AG09319 (cell line): ENCODE results near the gene CLASRP.

ENCODE experiments used
- DNase-seq: peaks from one replicate; pipeline ENCODE4 v3.0.0-alpha.2; 2010; ENCODE audit warnings: low read depth; ENCODE audit errors: extremely low read depth
- CTCF ChIP-seq: IDR thresholded peaks from 2 replicates; pipeline ENCODE4 v1.5.1; 2011; ENCODE audit warnings: low read depth, mild to moderate bottlenecking, inconsistent platforms, low read length, moderate library complexity

The CLASRP gene

DNA sequence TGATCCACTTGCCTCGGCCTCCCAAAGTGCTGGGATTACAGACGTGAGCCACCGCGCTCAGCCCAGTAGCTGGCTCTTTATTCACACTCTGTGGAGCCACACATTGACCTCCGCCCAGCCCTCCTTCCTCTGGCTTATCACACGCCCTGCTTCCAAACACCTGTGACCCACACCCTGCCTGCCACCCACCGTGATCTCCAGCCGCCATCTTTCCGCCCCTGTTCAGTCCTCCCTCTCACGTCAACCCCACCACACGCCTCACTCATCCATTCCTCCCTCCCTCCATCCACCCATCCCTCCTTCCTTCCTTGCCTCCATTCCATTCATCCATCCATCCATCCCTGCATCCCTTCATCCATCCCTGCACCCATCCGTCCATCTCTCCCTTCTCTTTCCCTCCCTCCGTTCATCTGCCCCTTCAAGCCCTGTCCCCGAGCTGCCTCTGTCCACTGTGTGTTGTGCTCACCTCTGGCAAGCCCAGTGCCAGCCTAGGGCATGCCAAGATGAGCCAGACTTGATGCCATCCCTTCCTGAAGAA is 19.8 kb downstream of the CLASRP start:
- DNase-seq, result no peak
- no peak for TF ChIP-seq CTCF

DNA sequence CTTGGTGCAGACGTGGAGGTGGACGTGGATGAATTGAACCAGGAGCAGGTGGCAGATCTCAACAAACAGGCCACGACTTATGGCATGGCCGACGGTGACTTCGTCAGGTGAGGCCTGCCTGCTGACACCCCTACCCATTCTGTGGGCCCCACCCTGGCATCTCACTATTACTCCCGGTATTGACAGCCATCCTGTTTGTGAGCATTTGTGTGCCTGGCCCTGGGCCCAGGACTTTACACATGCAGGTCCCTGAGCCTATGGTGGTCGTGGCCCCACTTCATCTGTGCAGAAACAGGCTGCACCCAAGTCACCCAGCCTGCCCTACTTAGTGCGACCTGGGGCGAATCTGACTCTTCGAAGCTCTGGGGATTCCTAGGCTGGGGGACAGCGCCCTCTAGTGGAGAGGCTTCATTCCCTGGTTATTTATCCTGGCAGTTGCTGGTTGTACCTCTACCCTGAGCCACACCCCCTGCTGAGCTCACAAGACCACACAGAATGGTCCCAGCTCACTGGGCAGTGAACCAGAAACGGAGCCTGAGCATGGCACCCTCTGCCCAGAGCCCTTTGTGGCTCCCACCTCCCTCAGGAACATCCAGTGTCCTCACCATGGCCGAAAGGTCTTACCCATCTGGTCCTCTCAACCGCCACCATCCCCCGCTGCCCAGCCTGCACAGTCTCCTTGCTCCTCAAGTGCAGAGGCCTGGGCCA is 20.6 kb downstream of the CLASRP start:
- peak; percentile 82 for TF ChIP-seq CTCF
- DNase-seq, result peak; percentile 24

GRCh38 chr19:45061965-45062364 is 23.1 kb downstream of the CLASRP start:
- DNase-seq, result no peak
- TF ChIP-seq CTCF, result no peak

DNA sequence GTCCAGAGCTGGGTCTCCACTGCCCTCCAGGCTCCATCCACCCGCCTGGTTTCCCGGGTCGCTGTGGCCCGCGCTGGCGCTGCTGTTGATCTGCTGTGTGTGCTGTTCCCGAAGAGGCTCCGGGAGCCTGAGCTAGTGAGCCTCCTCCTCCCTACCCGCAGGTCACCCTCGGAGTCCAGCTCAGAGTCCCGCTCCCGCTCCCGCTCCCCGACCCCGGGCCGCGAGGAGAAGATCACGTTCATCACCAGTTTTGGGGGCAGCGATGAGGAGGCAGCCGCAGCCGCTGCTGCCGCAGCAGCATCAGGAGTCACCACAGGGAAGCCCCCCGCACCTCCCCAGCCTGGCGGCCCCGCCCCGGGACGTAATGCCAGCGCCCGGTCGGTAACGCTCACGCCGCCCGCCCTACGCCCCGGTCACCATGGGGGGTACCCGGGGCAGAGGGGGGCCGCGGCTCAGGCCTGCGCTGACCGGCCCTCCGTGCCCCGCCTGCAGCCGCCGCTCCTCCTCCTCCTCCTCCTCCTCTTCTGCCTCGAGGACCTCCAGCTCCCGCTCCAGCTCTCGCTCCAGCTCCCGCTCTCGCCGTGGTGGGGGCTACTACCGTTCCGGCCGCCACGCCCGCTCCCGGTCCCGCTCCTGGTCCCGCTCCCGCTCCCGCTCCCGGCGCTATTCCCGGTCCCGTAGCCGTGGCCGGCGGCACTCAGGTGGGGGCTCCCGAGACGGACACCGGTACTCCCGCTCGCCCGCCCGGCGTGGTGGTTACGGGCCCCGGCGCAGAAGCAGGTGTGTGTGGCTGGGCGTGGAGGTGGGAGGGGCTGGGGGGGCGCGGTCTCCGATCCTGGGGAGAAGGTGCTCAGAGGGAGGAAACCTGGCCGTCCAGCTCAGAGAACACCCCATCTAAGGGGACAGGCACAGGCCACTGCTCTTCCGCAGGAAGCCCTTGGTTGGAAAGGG is 25.3 kb downstream of the CLASRP start:
- TF ChIP-seq CTCF, result no peak
- DNase-seq, result no peak

GRCh38 chr19:45066921-45067661 is 28.2 kb downstream of the CLASRP start:
- DNase-seq, result no peak
- TF ChIP-seq CTCF, result no peak

- no peak for TF ChIP-seq CTCF
- no peak for DNase-seq
These were observed 29.2 kb downstream of the CLASRP start for GRCh38 chr19:45068041-45068440.
